ENCODE measurements around the gene ENKD1.
A peak's percentile ranks its signal among the peaks of the same experiment; 100 is the strongest.

ENKD1 gene

GRCh38 chr16:67644038-67644437, 22.5 kb downstream of the ENKD1 start:
- no peaks in the 10 kb centered on the region for H3K9me3 ChIP-seq (ENCODE audit: low read length)
- no peaks in the 10 kb centered on the region for H3K9me2 ChIP-seq (ENCODE audit: low read depth, low read length)
- H3K36me3 ChIP-seq (ENCODE audit: insufficient read depth, low read length) = peaks cover 33% of the 10 kb centered on the region
- no peaks in the 10 kb centered on the region for H3K79me2 ChIP-seq (ENCODE audit: insufficient read depth, low read length)
- peaks cover 30% of the 10 kb centered on the region for H3K4me1 ChIP-seq (ENCODE audit: insufficient read depth, low read length, severe bottlenecking)
- no peak overlapping the region for H2AFZ ChIP-seq (ENCODE audit: low read length)
- peaks cover 5% of the 10 kb centered on the region; the same call in 1 of the 2 replicates for H3F3A ChIP-seq (ENCODE audit: insufficient read depth, low read length)
- no peaks in the 10 kb centered on the region for H4K20me1 ChIP-seq (ENCODE audit: insufficient read depth, low read length)
- peak overlapping the region; percentile 98; the same call in 1 of the 2 replicates for H3K9ac ChIP-seq (ENCODE audit: low read length)
- H3K27me3 ChIP-seq (ENCODE audit: insufficient read depth, low read length) = no peaks in the 10 kb centered on the region
- peak overlapping the region; percentile 49 for H3K27ac ChIP-seq (ENCODE audit: low read depth, low read length, poor library complexity, severe bottlenecking)
- H3K4me2 ChIP-seq (ENCODE audit: low read length) = peak overlapping the region; percentile 92
- no peak for TF ChIP-seq EZH2 (IDR thresholded peaks at IDR 0.05; ENCODE audit: borderline replicate concordance, low read length)
- no peak for TF ChIP-seq CTCF (IDR thresholded peaks at IDR 0.05; ENCODE audit: low read length)
- H3K4me3 ChIP-seq (ENCODE audit: low read depth, low read length, poor library complexity, severe bottlenecking) = peak overlapping the region; percentile 86

GRCh38 chr16:67641779-67642708, 24.5 kb downstream of the ENKD1 start:
- H3F3A ChIP-seq (ENCODE audit: insufficient read depth, low read length) = peaks cover 5% of the 10 kb centered on the region; the same call in 1 of the 2 replicates
- H3K4me1 ChIP-seq (ENCODE audit: insufficient read depth, low read length, severe bottlenecking) = peaks cover 28% of the 10 kb centered on the region
- no peaks in the 10 kb centered on the region for H3K27me3 ChIP-seq (ENCODE audit: insufficient read depth, low read length)
- H3K36me3 ChIP-seq (ENCODE audit: insufficient read depth, low read length) = peaks cover 41% of the 10 kb centered on the region
- H4K20me1 ChIP-seq (ENCODE audit: insufficient read depth, low read length) = no peaks in the 10 kb centered on the region
- no peak overlapping the region for H3K9ac ChIP-seq (ENCODE audit: low read length)
- H2AFZ ChIP-seq (ENCODE audit: low read length) = no peak overlapping the region
- no peak overlapping the region for H3K4me3 ChIP-seq (ENCODE audit: low read depth, low read length, poor library complexity, severe bottlenecking)
- H3K79me2 ChIP-seq (ENCODE audit: insufficient read depth, low read length) = no peaks in the 10 kb centered on the region
- H3K27ac ChIP-seq (ENCODE audit: low read depth, low read length, poor library complexity, severe bottlenecking) = peak overlapping the region; percentile 19
- no peaks in the 10 kb centered on the region for H3K9me3 ChIP-seq (ENCODE audit: low read length)
- no peaks in the 10 kb centered on the region for H3K9me2 ChIP-seq (ENCODE audit: low read depth, low read length)
- TF ChIP-seq EZH2 (IDR thresholded peaks at IDR 0.05; ENCODE audit: borderline replicate concordance, low read length) = no peak
- TF ChIP-seq CTCF (IDR thresholded peaks at IDR 0.05; ENCODE audit: low read length) = no peak
- H3K4me2 ChIP-seq (ENCODE audit: low read length) = no peak overlapping the region

GRCh38 chr16:67637625-67638024, 28.9 kb downstream of the ENKD1 start:
- H3K4me2 ChIP-seq (ENCODE audit: low read length) = no peak overlapping the region
- no peak overlapping the region for H2AFZ ChIP-seq (ENCODE audit: low read length)
- H3K9ac ChIP-seq (ENCODE audit: low read length) = no peak overlapping the region
- no peak overlapping the region for H3K4me3 ChIP-seq (ENCODE audit: low read depth, low read length, poor library complexity, severe bottlenecking)
- no peaks in the 10 kb centered on the region for H3K79me2 ChIP-seq (ENCODE audit: insufficient read depth, low read length)
- no peak for TF ChIP-seq CTCF (IDR thresholded peaks at IDR 0.05; ENCODE audit: low read length)
- TF ChIP-seq EZH2 (IDR thresholded peaks at IDR 0.05; ENCODE audit: borderline replicate concordance, low read length) = no peak
- no peaks in the 10 kb centered on the region for H4K20me1 ChIP-seq (ENCODE audit: insufficient read depth, low read length)
- no peaks in the 10 kb centered on the region for H3K9me3 ChIP-seq (ENCODE audit: low read length)
- H3K36me3 ChIP-seq (ENCODE audit: insufficient read depth, low read length) = peaks cover 66% of the 10 kb centered on the region
- H3K9me2 ChIP-seq (ENCODE audit: low read depth, low read length) = no peaks in the 10 kb centered on the region
- peaks cover 2% of the 10 kb centered on the region; the same call in 1 of the 2 replicates for H3F3A ChIP-seq (ENCODE audit: insufficient read depth, low read length)
- H3K27ac ChIP-seq (ENCODE audit: low read depth, low read length, poor library complexity, severe bottlenecking) = no peak overlapping the region
- H3K4me1 ChIP-seq (ENCODE audit: insufficient read depth, low read length, severe bottlenecking) = no peaks in the 10 kb centered on the region
- no peaks in the 10 kb centered on the region for H3K27me3 ChIP-seq (ENCODE audit: insufficient read depth, low read length)
